ENCODE data around the gene NTSR1.

Gene NTSR1

GRCh38 chr20:62727584-62728027, 19.0 kb downstream of the NTSR1 start:
- no peak for DNase-seq

DNA sequence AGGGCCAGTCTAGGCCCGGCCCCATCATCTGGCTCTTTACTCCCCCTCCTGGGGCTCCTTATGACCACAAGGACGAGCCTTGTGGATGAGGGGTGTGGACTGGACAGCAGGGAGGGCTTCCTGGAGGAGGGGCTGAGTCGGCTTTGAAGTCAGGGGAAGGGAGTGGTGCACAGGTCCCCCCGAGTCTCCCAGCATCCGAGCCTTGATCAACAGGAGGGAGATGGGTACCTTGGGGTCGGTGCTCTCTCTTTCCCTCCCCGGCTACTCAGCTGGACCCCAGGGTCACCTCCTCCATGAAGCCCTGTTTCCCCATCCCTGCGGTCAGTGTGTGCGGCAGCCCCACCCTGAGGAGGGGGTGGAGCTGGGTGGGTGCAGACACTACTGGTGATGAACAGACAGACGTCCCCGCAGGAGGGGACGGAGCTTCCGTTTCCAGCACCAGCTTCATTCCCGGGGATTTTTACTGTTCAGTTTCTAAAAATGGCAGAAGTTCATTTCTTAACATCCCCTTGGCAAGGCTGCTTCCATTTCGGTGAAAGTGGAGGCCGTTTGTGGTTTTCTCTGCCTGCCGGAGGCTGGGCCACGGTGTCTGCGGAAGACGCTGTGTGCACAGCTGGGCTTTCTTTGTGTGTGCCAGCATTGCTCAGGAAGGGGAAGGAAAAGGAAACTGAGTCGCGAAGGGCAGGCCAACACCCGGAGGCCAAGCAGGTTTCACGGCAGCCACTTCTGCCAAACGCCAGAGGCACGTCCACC, 19.6 kb downstream of the NTSR1 start:
- no peak for DNase-seq

- DNase-seq: no peak
These were observed 20.2 kb downstream of the NTSR1 start for GRCh38 chr20:62728781-62729300.

GRCh38 chr20:62730481-62730880, 21.8 kb downstream of the NTSR1 start:
- DNase-seq: no peak

DNA sequence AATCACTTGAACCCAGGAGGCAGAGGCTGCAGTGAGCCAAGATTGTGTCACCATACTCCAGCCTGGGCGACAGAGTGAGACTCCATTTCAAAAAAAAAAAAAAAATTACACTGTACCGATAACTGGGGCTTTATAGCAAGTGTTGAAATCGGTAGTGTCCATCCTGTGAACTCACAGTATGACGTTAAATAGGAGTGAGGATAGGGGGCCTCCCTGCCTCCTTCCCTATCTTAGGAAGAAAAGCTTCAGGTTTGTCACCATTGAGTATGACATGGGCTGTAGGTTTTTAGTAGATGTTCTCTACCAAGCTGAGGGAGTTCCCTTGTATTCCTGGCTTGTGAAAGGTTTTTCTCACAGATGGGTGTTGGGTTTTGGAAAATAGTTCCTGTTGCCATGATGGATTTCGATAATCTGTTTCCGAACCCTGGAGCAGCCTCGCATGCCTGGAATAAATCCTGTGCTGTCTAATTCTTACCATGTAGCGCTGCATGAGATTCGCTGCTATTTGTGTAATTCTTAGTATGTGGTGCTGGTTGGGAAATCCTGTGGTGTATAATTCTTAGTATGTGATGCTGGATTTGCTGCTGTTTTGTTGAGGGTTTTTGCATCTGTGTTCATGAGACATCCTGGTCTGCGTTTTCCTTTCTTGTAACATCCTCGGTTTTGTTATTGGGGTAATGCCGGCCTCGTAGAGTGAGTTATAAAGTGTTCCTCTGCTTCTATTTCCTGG, 23.6 kb downstream of the NTSR1 start:
- DNase-seq: no peak

DNA sequence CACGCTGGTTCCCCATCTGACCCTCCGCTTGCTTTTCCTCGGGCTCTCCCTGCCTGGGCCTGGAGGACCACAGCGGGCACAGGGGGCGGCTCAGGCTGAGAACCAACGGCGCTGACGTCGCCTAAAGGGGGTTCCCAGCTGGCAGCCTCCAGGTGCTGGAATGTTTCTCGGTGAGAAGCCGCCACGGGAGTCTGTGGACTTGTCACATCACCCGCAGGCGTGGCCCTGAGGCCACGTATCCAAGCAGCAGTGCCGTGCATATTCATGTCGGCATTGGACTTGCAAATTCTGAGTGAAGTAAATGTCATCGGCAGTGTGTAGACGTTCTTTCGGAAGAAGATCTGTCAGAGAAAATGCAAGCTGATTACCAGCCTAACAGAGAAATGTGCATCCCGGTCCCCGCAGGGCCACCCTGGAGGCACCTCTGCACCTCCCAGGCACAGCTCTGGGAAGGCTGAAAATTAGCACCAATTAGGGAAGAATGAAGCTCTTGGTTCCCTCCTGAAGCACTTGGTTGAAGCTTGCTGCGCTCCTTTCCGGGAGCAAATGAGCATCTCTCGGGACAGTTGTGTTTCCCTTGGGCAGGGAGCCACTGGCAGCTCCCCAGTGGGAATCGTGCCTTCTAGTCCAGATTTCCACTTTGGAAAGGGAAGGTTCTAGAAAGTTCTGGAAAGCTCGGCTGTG, 24.3 kb downstream of the NTSR1 start:
- peak; percentile 20 to 71 for DNase-seq

GRCh38 chr20:62733526-62733842, 24.8 kb downstream of the NTSR1 start:
- DNase-seq: no peak

DNA sequence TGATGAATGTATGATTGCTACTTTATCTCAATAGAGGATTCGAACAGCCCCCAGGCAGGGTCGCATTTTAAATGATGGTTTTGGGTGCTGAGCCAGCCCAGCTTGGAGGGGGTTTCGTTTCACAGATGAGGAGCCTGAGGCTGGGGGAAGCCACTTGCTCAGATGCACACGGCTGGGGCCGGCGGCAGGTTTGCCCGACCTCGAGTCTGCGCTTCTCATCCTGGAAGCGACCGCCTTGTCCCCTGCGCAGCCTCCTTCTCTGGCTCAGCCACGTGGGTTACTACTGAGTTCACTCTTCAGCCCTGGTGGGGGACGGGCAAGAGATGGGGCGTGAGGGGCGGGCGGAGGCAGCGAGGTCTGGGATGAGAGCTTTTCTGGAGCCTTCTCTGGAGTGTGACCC, 25.3 kb downstream of the NTSR1 start:
- no peak for DNase-seq

GRCh38 chr20:62734326-62734725, 25.7 kb downstream of the NTSR1 start:
- no peak for DNase-seq

DNA sequence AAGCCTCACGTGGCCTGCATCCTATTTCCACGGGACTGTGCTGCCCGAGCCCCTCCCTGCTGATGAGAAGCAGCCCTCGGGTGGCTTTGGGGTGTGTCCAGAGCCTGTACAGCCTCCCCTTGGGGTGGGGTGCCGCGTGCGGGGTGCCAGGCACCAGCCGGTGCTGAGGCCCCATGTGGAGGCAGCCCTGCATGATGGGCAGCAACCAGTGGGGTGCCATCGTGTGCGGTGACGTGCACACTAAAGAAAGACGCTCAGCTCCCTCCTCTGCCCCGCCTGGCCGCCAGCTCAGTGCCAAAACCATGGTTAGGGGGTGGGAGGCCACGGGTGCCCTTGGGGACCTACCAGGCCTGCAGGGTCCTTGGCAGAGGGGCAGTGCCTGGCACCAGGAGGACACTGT, 26.2 kb downstream of the NTSR1 start:
- DNase-seq: no peak

GRCh38 chr20:62735331-62735821, 26.7 kb downstream of the NTSR1 start:
- no peak for DNase-seq

- no peak for DNase-seq
These were observed 27.4 kb downstream of the NTSR1 start for GRCh38 chr20:62736026-62736406.

GRCh38 chr20:62736407-62737071, 27.9 kb downstream of the NTSR1 start:
- DNase-seq: peak in 1 of 2 experiments; percentile 28

GRCh38 chr20:62737271-62737811, 28.7 kb downstream of the NTSR1 start:
- DNase-seq: no peak

- no peak for DNase-seq
These were observed 29.6 kb downstream of the NTSR1 start for GRCh38 chr20:62738025-62738881.

DNA sequence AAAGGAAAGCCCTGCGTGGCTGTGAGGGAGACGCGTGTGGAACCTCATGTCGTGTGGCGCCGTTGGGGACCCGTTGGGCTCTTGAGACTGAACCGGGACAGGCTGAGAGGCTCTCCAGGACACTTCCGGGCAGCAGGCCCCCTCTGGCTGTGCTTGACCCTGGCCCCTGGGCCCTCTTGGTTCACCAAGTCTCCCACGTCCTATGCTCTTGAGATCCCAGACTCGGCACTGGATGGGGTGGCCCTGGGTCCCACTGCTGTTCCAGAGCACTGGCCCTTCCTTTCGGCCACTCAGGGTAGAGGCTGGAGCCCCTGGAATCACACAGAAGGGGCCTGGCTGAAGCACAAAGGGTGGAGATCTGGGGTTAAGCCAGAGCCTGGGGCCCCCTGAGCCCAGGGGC, 30.4 kb downstream of the NTSR1 start:
- DNase-seq: no peak

DNA sequence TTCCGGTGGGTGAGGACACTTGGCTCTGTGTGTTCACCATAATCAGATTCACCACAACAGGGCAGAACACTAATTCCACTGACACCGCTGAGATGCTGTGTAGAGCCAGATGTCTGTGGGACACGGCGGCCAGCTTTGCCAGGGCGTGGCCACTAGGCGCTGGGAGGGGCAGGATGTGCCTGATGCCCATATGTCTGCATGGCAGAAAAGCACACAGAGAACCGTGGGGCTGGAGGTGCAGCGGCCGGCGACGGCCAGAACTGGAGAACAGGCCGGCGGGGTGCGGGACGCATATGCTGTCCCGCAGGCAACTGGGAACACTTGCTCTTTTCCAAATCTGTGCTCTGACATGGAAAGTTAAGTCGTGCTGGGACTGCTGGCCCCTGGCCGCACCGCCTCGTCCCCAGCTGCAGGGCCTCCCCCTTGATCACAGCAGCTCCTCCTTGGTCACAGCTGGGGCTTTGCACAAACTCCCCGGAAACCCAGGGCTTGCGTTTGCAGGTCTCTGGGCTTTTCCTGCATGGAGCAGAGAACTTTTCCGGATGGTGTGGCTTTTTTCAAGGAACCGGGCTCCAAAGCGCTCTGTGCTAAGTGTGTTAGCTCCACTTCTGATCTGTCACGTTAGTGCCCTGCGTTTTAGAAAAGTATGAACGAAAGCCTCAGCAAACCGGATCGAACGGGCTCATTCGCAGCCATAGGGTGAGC, 31.1 kb downstream of the NTSR1 start:
- DNase-seq: peak in 1 of 2 experiments; percentile 29

GRCh38 chr20:62740286-62741141, 31.9 kb downstream of the NTSR1 start:
- DNase-seq: no peak

DNA sequence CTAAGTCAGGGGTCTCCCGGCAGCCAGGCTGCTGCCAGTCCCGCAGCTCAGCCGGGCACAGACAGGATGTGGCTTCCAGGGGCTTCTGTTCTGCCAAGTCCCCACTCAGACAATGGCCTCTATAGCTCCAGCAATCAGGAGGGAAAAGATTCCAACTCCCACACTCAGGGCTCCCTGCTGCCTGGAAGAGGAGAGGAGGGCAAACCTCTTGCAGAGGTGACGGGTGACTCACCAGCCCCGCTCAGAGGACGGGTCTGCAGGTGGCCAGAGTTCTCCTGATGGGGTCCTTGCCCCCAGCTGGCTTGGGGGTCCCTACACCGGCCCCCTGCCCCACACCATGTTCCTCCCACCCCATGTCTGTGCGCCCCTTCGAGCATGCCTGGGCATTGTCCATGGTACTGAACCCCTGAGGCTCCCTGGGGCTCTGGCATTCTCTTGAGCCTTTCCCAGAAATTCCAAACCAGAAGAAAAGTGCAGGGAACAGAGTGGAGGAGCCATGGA, 32.6 kb downstream of the NTSR1 start:
- no peak for DNase-seq

Measured in NCI-H526 (cell line).